K562 (cell line): Measurements from ENCODE around the gene OR4D2. TPM values are rescaled to one million over a fixed set of nuclear protein-coding genes. Genes with fewer than 3 reads are reported as not detected.

ENCODE experiments used
- ATAC-seq: fragments of 200-7000 bp; cut with Tn5 transposase; 3 replicates; pipeline ENCODE4 v1.9.1; 2020; ENCODE audit warnings: moderate library complexity
- BruUV-seq: library from RNA; stranded (reverse); fragments of 400-500 nt; replicated peaks from 2 replicates; lab custom pipeline; 2021; lab: Mats Ljungman, UMichigan
- CTCF ChIA-PET: fragments of 300-600 bp; formaldehyde crosslinking; extraction: SDS; loops from one replicate; lab custom pipeline; 2021; ENCODE audit warnings: low intra/inter-chr PET ratio; lab: Yijun Ruan, JAX
- POLR2A ChIA-PET: fragments of 300-600, 350-650 bp; sonication (Branson Sonifier 250); formaldehyde crosslinking; extraction: SDS; loops from one replicate; lab custom pipeline; 2021; ENCODE audit warnings: antibody characterized with exemption, inconsistent platforms; lab: Yijun Ruan, JAX
- DNase-seq, 4 experiments: peaks; one replicate each; pipeline versions ENCODE4 v3.0.0 to v3.0.0-alpha.2; 2011 to 2018; ENCODE audit warnings: low spot score in 3 of 4, mixed read lengths in 3 of 4; ENCODE audit errors: extremely low read depth in 1 of 4
- FAIRE-seq: peaks from 2 replicates; lab custom pipeline; 2011; peaks lifted over from hg19 to GRCh38; lab: Jason Lieb, UNC
- H2AFZ ChIP-seq: 2 replicates; pipeline ENCODE4 v1.6.0; 2011; ENCODE audit warnings: low read depth, low read length, control low read depth, inconsistent platforms
- H3K27ac ChIP-seq: fragments of 200-600 bp; 3 replicates; pipeline ENCODE4 v1.8.0; 2011; ENCODE audit warnings: low read depth, mild to moderate bottlenecking, control low read depth, inconsistent platforms, low read length, moderate library complexity, mixed read lengths; ENCODE audit errors: extremely low read depth
- H3K27me3 ChIP-seq, 2 experiments: fragments of 300-600 bp in 1 of 2; 2 replicates in 1 of 2; 3 replicates in 1 of 2; pipeline versions ENCODE4 v1.6.0 to v1.8.0; 2011; ENCODE audit warnings: inconsistent platforms in 2 of 2, low read length in 2 of 2, mild to moderate bottlenecking in 1 of 2, mixed read lengths in 1 of 2, moderate library complexity in 1 of 2; ENCODE audit not compliant: control insufficient read depth in 2 of 2, insufficient read depth in 2 of 2
- H3K36me3 ChIP-seq: fragments of 300-600 bp; 3 replicates; pipeline ENCODE4 v1.8.0; 2011; ENCODE audit warnings: mild to moderate bottlenecking, low read length, inconsistent platforms; ENCODE audit not compliant: control insufficient read depth, insufficient read depth
- H3K4me1 ChIP-seq, 2 experiments: fragments of 200-600 bp in 1 of 2; replicated peaks in 1 of 2; 2 replicates in 1 of 2; 3 replicates in 1 of 2; pipeline versions ENCODE4 v1.5.1 to v1.8.0; 2011; ENCODE audit warnings: inconsistent platforms in 2 of 2, low read length in 2 of 2, mild to moderate bottlenecking in 1 of 2, mixed read lengths in 1 of 2, moderate library complexity in 1 of 2; ENCODE audit not compliant: control insufficient read depth in 2 of 2, insufficient read depth in 2 of 2
- H3K4me2 ChIP-seq: 2 replicates; pipeline ENCODE4 v1.6.1; 2011; ENCODE audit warnings: low read length, control low read depth, inconsistent platforms, mixed read lengths; ENCODE audit not compliant: insufficient read depth
- H3K4me3 ChIP-seq: fragments of 200-600 bp; sonication (generic), shearing (Covaris generic); 2 replicates; pipeline ENCODE4 v1.5.1; 2016; ENCODE audit warnings: control low read depth, inconsistent platforms
- H3K79me2 ChIP-seq: fragments of 200-600 bp; 3 replicates; pipeline ENCODE4 v1.8.0; 2011; ENCODE audit warnings: low read length, inconsistent platforms; ENCODE audit not compliant: control insufficient read depth, insufficient read depth
- H3K9ac ChIP-seq, 2 experiments: 2 replicates each; pipeline versions ENCODE4 v1.6.0 to v1.6.1; 2011; ENCODE audit warnings: low read depth in 2 of 2, low read length in 2 of 2, control low read depth in 1 of 2, inconsistent platforms in 1 of 2, mild to moderate bottlenecking in 1 of 2, mixed read lengths in 1 of 2; ENCODE audit not compliant: insufficient read depth in 1 of 2
- H3K9me1 ChIP-seq: one replicate; pipeline ENCODE4 v1.6.0; 2011; ENCODE audit warnings: inconsistent platforms, mild to moderate bottlenecking, low read length, moderate library complexity; ENCODE audit not compliant: control insufficient read depth, insufficient read depth
- H3K9me3 ChIP-seq: replicated peaks from 2 replicates; pipeline ENCODE4 v1.5.1; 2011; ENCODE audit warnings: low read depth, low read length, inconsistent platforms; ENCODE audit not compliant: control insufficient read depth, insufficient read depth
- H4K20me1 ChIP-seq: replicated peaks from 2 replicates; pipeline ENCODE4 v1.6.1; 2011; ENCODE audit warnings: low read length, inconsistent platforms, mixed read lengths; ENCODE audit not compliant: control insufficient read depth, insufficient read depth
- ASH1L ChIP-seq: fragments of 450-650 bp; IDR thresholded peaks from 2 replicates; pipeline ENCODE4 v1.6.1; 2018; ENCODE audit warnings: borderline replicate concordance, mild to moderate bottlenecking, low read depth; ENCODE audit not compliant: partially characterized antibody
- DEAF1 ChIP-seq: fragments of 450-650 bp; formaldehyde crosslinking; IDR thresholded peaks from 2 replicates; pipeline ENCODE4 v1.4.0; 2020; ENCODE audit warnings: mild to moderate bottlenecking, moderate library complexity
- E2F5 ChIP-seq: sonication (generic); formaldehyde crosslinking; IDR thresholded peaks from 2 replicates; pipeline ENCODE4 v1.8.0; 2022; ENCODE audit warnings: mild to moderate bottlenecking, missing genetic modification reagents
- HINFP ChIP-seq: fragments of 450-650 bp; conservative IDR thresholded peaks from 2 replicates; pipeline ENCODE4 v1.6.1; 2016; ENCODE audit warnings: missing genetic modification characterization, low read depth, mild to moderate bottlenecking, control low read depth, missing compliant biosample characterization
- KLF13 ChIP-seq: fragments of 450-650 bp; IDR thresholded peaks from 2 replicates; pipeline ENCODE4 v1.6.1; 2016; ENCODE audit warnings: missing genetic modification characterization, low read depth, mild to moderate bottlenecking, missing compliant biosample characterization, moderate library complexity, borderline replicate concordance
- PPARD ChIP-seq: fragments of 250-450 bp; sonication (Bioruptor Pico); IDR thresholded peaks from 2 replicates; pipeline ENCODE4 v1.8.0; 2022; ENCODE audit warnings: inconsistent platforms, mild to moderate bottlenecking, moderate library complexity
- RAD51 ChIP-seq: fragments of 450-650 bp; IDR thresholded peaks from 2 replicates; pipeline ENCODE4 v1.7.1; 2016; ENCODE audit warnings: low read depth, mild to moderate bottlenecking, borderline replicate concordance
- RBM25 ChIP-seq: fragments of 200-400 bp; formaldehyde crosslinking; IDR thresholded peaks from 2 replicates; pipeline ENCODE4 v1.6.1; 2018; ENCODE audit warnings: low read length, low read depth, moderate library complexity; ENCODE audit not compliant: severe bottlenecking
- XRCC5 ChIP-seq: fragments of 200-400 bp; formaldehyde crosslinking; IDR thresholded peaks from 2 replicates; pipeline ENCODE4 v1.6.1; 2017; ENCODE audit warnings: low read depth, mild to moderate bottlenecking, low read length
- ZNF512 ChIP-seq: IDR thresholded peaks from 2 replicates; pipeline ENCODE4 v1.6.1; 2016; ENCODE audit warnings: missing genetic modification characterization, missing compliant biosample characterization
- WGBS: fragments of 100-300 bp; shearing (Covaris generic); methylation state at CpG from one replicate; pipeline ENCODE4 v1.1.6; 2016; ENCODE audit warnings: low coverage, mixed read lengths; ENCODE audit not compliant: insufficient coverage; ENCODE audit errors: missing lambda C conversion rate; 5-methylcytosine and 5-hydroxymethylcytosine counted together
- in situ Hi-C: fragments of 300-500 bp; cut with MboI; formaldehyde crosslinking; loops from 4 replicates; pipeline ENCODE4 v1.15.0; 2018; ENCODE audit warnings: inconsistent platforms, mixed read lengths
- intact Hi-C: fragments of 100-400 bp; cut with micrococcal nuclease; formaldehyde crosslinking; loops from 2 replicates; pipeline ENCODE4 v1.14.2; 2022
- polyA plus RNA-seq, 8 experiments: library from polyadenylated mRNA; depleted of rRNA in 4 of 8; stranded (reverse) in 5 of 8; unstranded in 3 of 8; fragments of >200 nt; fragmentation: Nextera tagmentation in 2 of 8; fragmentation: Illumina TruSeq in 1 of 8; extraction: Ambion mirVana in 2 of 8; extraction: Trizol in 1 of 8; gene quantifications; 2 replicates each; pipeline versions ENCODE4 v1.2.1 to v1.2.3, GENCODE V29; 2011 to 2014; ENCODE audit warnings: inconsistent platforms in 1 of 8, missing spikeins in 1 of 8
- total RNA-seq, 7 experiments: library from RNA; depleted of rRNA in 6 of 7; stranded (reverse); fragments of >200 nt in 6 of 7; fragmentation: Illumina TruSeq in 2 of 7; extraction: Trizol in 2 of 7; gene quantifications; 2 replicates each; pipeline versions ENCODE4 v1.2.1 to v1.2.3, GENCODE V29; 2011 to 2021; ENCODE audit warnings: low replicate concordance in 1 of 7

Gene OR4D2
- total and polyA plus RNA-seq, 9 of the 15 experiments (the other 6 are each of a cell fraction or from before 2014, with no cell fraction given): not detected

DNA sequence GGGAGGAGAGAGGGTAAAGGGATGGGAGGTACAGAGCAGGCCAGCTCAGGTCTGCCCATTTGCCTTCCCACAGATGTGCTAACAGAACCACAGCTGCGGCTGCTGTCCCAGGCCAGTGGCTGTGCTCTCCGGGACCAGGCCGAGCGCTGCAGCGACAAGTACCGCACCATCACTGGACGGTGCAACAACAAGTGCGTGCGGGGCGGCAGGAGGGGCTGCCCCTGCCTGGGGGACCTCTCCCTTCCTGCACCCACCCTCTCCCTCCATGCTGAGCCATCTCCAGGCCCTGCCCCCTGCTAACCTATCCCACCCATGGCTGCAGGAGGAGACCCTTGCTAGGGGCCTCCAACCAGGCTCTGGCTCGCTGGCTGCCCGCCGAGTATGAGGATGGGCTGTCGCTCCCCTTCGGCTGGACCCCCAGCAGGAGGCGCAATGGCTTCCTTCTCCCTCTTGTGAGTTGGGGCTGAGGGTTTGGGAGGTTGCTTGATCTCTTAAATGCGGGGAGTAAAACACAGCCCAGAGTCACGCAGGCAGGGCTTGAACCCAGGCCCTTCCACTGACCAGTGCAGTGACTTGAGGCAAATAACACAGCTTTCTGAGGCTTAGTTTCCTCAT is 27.0 kb downstream of the OR4D2 start (continued):
- TF ChIP-seq DEAF1: no peak
- no peak for TF ChIP-seq KLF13 (tag)
- no peak for TF ChIP-seq E2F5

- H3K36me3 ChIP-seq: no peaks in the 10 kb centered on the region
- 48% methylated on average over 5 of the region's 5 CpGs for WGBS
- ChIA-PET CTCF (no interaction called here), POLR2A (no interaction called here)
- DNase-seq: no peak
- H3K4me3 ChIP-seq: no peak overlapping the region
- peaks cover 18 to 37% of the 10 kb centered on the region in 2 experiments for H3K4me1 ChIP-seq
- FAIRE-seq: peak; percentile 55
- no peaks in the 10 kb centered on the region for H3K79me2 ChIP-seq
- no peak overlapping the region for H2AFZ ChIP-seq
- no peak overlapping the region; a peak in 1 of 4 replicates for H3K9ac ChIP-seq
- H3K4me2 ChIP-seq: no peak overlapping the region
- no peaks in the 10 kb centered on the region for H3K9me3 ChIP-seq
- H4K20me1 ChIP-seq: no peaks in the 10 kb centered on the region; the same call in 1 of the 2 replicates
- H3K9me1 ChIP-seq: no peaks in the 10 kb centered on the region
- ATAC-seq: 0 out of 3 replicates have a peak, but pooled peaks have one; percentile 11
- intact Hi-C loops (no loop called here), in situ Hi-C loops (no loop called here)
- no TSS peak for BruUV-seq
- no peak overlapping the region; the same call in 2 of the 3 replicates for H3K27ac ChIP-seq
- peaks cover 0 to 24% of the 10 kb centered on the region in 2 experiments; a peak in 2 of 5 replicates for H3K27me3 ChIP-seq
- TF ChIP-seq XRCC5 (no peak), PPARD (no peak), HINFP (tag) (0 out of 2 replicates have a peak, but pooled peaks have one; percentile 35), ZNF512 (tag) (peak; percentile 90), RAD51 (no peak), ASH1L (no peak), RBM25 (peak; percentile 55)
Observed at GRCh38 chr17:58195518-58196123, 28.8 kb downstream of the OR4D2 start.
